DMS153 treated with DMSO at 0.1 percent for 48 hours (cell line): ENCODE data around the gene ATP2A3.

Experiments
- DNase-seq: peaks from one replicate; lab custom pipeline; 2025; ENCODE audit not compliant: unreplicated experiment; lab: John Stamatoyannopoulos, UW

Gene ATP2A3

GRCh38 chr17:3893720-3894116 is 70.5 kb downstream of the ATP2A3 start:
- DNase-seq = no peak

GRCh38 chr17:3893003-3893719 is 71.1 kb downstream of the ATP2A3 start, which contains the start of gene CAMKK1:
CAMKK1 (minus strand) TSS chr17:3893053; CDS start chr17:3885687, 7,366 bp downstream.
- DNase-seq = no peak

DNA sequence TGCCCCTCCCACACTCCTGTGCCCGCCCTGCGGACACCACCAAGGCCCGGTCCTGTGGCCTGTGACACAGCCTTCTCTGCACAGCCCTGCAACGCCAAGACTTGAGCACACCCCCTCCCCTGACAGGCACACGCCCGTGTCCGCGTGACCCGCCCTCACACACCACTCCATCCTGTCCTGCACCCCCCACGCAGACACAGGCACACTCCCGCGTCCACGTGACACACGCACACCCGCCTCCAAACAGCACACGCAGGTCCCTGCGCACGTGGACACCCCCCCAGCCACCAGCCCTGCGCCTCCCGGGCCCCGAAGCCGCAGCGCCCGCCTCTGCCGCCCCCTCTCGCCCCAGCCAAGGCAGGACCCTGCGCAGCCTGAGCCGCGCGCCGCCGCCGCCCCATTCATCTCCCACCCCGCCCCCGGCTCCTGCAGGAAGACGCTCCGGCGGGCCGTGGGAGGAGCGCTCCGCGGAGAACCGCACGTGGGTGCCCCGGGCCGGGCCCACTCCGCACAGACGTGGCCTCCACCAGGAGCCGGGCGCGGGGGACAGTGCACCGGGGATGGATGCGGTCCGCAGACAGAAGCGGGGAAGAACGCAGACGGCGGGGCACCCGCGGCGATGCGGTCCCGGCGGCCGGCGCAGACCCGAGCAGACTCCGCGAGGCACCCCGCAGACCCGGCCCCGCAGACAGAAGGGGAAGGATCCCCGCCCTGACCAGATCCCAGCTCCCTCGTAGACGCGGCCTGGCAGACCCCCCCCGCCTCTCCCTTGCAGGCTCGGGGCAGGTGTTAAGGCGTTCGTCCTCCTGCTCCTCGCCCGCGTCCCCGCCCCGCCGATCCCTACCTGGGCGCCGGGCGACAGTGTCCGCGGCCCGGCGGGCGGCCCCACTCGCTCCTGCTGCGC is 71.9 kb downstream of the ATP2A3 start:
- no peak for DNase-seq

GRCh38 chr17:3891626-3892094 is 72.6 kb downstream of the ATP2A3 start:
- no peak for DNase-seq

DNA sequence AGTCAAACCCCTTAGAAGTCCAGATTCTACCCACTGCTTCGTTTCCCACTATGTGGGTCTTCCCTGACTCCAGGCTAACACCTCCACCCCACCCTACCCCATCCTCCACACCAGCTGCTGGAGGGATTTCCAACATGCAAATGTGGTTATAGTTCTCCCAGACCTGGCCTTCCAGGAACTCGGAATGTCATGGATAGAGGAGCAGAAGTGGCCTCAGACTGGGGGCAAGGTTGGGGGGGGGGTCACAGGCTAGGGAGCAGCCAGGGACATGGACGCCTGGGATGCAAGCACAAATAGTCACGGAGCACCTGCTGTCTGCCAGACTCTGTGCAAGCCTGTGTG is 73.4 kb downstream of the ATP2A3 start:
- no peak for DNase-seq

DNA sequence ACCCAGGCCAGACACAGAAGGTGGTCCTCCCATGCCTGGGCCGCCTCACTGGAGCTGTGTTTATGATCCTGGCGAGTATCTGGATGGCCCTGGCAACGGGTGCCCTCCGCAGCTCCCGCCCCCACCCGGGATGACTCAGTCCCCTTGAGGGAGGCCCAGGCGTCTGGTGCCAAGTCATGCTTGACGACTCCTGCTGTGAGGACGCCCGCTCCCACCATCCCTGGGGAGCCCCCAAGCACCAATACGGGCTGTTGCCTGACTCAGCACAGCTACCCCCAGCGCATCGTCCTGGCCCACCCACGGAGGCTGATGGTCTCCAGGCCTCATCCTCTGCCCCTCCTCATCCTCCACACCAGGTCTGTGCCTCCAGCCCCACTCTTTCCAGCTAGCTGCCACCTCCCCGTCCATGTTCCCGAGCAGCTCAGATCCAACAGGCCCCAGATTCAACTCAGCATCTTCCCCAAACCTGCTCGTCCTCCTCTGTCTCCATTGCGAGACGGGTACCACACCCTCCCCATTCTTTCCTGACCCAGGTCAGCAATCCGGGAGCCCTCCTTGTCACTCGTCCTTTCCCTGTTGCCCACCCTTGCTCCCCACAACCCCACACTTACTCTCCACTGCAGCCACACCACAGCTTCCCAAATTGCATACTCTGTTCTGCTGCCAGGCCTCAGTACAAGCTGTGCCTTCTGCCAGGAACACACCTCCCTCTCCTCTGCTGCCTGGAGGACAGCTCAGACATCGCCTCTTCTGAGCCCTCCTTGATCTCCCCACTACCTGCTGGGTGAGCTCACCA is 74.0 kb downstream of the ATP2A3 start:
- no peak for DNase-seq

DNA sequence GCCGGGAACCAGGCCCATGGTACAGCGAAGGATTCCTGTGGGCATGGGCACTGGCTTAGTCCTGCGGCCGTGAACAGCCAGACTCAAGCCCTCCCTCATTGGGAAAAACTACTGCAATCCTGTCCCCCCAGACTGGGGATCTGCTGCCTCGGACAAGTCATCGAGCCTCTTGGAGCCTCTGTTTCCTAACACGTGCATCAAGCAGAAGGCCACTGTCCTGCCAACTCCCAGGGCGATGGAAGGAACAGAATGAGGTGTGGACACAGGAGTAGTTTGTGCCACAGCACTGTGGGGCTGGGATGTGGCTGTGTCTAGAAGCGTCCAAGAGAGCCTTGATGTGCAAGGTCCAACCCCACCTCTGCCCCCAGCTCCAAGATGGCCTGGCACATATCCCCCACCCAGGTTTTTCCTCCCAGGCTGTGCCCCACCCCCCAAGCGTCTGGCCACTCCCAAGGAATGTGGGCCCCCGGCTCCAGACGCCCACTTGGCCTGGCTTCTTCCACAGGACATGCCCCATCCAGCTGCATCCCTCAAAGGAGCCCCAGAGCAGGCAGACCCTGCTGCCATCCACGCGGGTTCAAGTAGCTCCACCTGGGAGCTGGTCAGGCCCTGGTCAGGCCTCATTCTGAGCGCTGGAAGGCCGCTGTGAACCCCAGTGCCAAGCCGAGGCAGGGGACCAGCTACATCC is 74.8 kb downstream of the ATP2A3 start:
- no peak for DNase-seq

DNA sequence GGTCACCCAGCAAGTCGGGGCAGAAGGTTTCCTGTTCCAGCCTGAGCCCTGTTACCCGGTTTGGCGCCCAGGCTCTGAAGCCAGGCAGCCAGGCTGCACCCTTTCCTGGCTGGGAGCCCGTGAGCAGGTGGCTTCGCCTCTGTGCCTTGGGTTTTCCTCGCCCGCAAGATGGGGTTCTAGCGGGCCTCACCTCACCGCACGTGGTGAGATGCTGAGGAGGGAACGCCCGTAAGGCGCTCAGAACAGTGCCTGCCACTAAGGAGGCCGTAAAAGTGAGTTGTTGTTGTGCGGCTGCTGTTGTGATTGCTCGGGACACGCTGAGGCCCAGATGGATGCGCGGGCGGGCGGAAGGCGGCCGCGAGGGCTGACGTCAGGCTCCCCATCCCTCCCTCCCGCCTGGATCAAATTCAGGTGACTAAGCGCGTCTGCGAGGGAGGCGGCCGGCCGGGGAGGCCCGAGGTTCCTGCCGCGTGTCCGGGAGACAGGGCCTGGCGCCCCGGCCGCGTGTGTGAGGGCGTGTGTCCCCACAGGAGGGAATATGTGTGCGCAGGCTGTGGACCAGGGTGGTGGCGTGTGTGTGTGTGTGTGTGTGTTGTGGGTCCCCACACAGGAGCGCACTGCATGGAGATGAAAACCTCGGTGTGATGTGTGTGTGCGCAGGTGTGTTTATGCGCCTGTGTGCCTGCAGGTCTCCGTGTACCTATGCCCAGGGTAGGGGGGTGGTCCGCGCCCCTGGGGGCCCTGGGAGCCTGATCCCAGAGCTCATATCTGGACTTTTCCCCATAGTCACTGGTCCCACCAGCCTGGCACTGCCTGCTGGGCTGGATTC is 75.7 kb downstream of the ATP2A3 start:
- peak; percentile 34 for DNase-seq

GRCh38 chr17:3887804-3888203 is 76.4 kb downstream of the ATP2A3 start:
- no peak for DNase-seq

DNA sequence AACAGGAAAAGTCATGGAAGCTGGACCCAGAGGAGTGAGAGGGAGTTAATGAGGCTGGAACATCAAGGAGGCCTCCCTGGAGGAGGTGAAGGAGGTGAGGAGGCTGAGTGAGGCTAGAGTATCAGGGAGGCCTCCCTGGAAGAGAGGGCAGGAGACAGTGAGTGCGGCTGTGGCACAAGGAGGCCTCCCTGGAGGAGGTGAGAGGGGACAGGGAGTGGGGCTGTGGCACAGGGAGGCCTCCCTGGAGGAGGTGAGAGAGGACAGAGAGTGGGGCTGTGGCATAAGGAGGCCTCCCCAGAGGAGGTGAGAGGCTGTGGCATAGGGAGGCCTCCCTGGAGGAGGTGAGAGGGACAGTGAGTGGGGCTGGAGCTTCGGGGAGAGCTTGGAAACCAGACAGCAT is 76.8 kb downstream of the ATP2A3 start:
- DNase-seq = no peak

DNA sequence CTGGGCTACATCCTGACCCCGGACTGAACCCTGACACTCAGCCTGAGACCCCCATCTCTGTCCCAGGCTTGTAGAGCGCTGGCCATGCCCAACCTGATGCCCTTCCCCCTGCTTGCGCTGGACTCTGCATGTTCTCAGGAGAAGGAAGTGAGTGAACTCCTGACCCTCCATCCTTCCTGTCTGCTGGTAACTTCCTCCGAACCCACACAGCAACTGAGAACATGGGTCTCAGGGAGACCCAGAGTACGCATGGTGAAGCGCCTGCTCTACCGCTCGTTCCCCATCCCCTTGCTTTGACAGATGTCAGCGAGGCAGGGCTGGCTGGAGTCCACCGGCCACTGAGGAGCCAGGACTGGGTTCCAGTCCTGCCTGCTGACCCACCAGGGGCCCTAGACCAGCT is 77.5 kb downstream of the ATP2A3 start:
- DNase-seq = no peak

- DNase-seq = no peak
Measured at GRCh38 chr17:3885970-3886369, 78.3 kb downstream of the ATP2A3 start.

- DNase-seq = no peak
Measured at GRCh38 chr17:3885271-3885670, 79.0 kb downstream of the ATP2A3 start.

DNA sequence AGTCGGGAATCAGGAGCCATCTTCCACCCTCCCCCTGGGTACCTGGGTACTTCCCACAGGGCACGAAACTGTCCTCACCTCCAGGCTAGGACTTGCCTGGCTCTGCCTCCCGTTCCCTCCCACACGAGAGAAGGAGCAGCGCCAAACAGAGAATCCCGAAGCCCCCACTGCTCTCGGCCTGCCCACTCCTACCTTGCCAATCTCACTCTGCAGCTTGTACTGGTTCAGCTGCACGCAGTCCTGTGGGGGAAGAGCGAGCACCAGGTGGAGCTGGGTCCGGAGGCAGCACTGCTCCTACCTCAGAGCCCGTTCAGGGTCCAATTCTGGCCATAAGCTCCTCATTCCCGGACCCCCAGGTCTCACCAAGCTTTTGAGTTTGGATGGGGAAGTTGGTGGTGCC is 80.0 kb downstream of the ATP2A3 start:
- DNase-seq = no peak

DNA sequence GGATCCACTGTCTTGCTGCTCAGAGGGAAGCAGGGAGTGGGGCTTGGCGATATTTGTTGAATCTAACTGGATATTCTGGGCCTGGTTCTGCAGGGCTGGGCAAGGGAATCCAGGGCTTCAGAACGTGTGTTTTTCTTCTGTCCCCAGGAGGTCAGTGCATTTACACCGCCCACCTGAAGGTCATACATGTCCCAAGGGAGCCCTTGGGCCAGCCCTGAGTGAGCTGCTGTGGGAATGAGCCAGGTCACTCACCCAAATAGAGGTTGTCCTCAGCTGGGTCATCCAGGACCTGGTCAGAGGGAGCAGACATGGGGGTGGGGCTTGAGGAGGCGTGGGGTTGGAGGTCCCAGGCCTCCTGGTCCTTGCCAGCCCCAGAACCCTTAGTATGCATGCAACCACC is 82.0 kb downstream of the ATP2A3 start:
- DNase-seq = no peak

GRCh38 chr17:3880983-3881382 is 83.3 kb downstream of the ATP2A3 start:
- DNase-seq = no peak

DNA sequence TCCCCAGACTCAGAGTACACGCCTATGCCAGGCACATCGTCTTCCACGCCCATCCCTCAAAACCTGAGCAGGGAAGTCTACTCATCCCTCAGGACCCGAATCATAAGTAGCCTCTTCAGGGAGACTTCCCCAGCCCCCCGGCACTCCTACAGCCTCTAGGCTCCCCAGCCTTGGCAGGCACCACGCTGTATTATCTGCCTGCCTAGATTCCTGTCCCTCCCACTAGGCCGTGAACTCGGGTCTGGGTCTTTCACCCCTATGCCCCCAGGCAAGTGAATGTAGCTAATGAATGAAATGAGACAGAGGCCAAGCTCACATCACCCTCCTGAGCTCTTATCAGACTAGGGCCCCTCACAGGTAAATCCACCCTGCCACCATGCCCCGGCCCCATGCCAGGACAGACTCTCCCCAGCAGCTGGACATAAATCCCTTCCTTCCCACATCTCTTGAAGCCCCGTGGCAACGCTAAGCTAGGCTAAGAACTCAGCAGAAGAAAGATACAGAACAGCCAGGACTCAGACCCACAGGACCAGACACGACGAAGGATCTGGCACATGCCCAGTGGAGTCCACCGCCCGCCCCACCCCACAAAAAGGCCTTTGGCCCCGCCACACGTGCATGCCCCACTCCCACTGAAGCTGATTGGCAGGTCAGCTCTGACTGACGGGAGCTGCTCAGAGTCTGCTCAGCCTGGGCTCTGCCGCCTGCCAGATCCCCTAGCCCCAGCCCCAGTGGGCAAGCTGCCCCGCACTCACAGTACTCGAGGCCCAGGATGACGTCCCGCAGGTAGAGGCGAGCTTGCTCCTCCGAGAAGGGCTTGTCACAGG is 84.4 kb downstream of the ATP2A3 start:
- no peak for DNase-seq

DNA sequence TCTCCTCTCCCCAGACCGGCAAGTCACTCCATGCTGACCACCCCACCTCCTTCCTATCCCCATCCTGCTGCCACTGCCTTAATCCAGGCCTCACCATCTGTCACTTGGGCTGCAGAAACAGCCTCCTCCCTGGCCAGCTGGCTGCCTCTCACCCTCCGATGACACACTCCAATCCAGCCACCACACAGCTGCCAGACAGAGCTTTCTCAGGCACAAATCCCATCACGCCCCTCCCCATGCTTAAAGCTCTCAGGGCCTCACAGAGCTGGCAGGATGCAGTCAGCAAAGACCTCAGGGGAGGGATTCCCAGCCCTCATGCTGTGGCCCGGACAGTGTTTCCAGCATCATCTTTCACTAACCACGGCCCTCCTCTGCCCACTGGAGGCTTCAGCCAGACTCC is 85.1 kb downstream of the ATP2A3 start:
- DNase-seq = no peak

- no peak for DNase-seq
Measured at GRCh38 chr17:3877220-3877619, 87.0 kb downstream of the ATP2A3 start.
